Measurements from ENCODE around the gene HES4. TPM values are rescaled to one million over a fixed set of nuclear protein-coding genes. Genes with fewer than 3 reads are reported as not detected.

The HES4 gene
- total RNA-seq, 1 experiment from 2014 or later = 27.5 TPM

- in situ Hi-C loops (cut with HindIII; ENCODE audit: low sequenced_read_pairs) = no loop called here
- DNase-seq (ENCODE audit: low spot score) = no peak
Observed at GRCh38 chr1:972726-973458, 27.0 kb downstream of the HES4 start.

- no peak for DNase-seq (ENCODE audit: low spot score)
- in situ Hi-C loops (cut with HindIII; ENCODE audit: low sequenced_read_pairs) = no loop called here
Observed at GRCh38 chr1:971751-972506, 28.0 kb downstream of the HES4 start.

- in situ Hi-C loops (cut with HindIII; ENCODE audit: low sequenced_read_pairs) = no loop called here
- no peak for DNase-seq (ENCODE audit: low spot score)
Observed at GRCh38 chr1:970973-971730, 28.7 kb downstream of the HES4 start.

GRCh38 chr1:970242-970972 is 29.5 kb downstream of the HES4 start:
- in situ Hi-C loops (cut with HindIII; ENCODE audit: low sequenced_read_pairs) = no loop called here
- DNase-seq (ENCODE audit: low spot score) = no peak

GRCh38 chr1:969260-969855 is 30.5 kb downstream of the HES4 start:
- DNase-seq (ENCODE audit: low spot score) = no peak
- in situ Hi-C loops (cut with HindIII; ENCODE audit: low sequenced_read_pairs) = no loop called here

- no peak for DNase-seq (ENCODE audit: low spot score)
- in situ Hi-C loops (cut with HindIII; ENCODE audit: low sequenced_read_pairs) = no loop called here
Observed at GRCh38 chr1:967466-968343, 32.2 kb downstream of the HES4 start.

GRCh38 chr1:966704-967300 is 33.1 kb downstream of the HES4 start:
- DNase-seq (ENCODE audit: low spot score) = no peak
- in situ Hi-C loops (cut with HindIII; ENCODE audit: low sequenced_read_pairs) = no loop called here

GRCh38 chr1:966135-966703 is 33.7 kb downstream of the HES4 start, which contains the start of gene PLEKHN1:
Gene PLEKHN1 (plus strand): TSS chr1:966482. CDS start chr1:966532, 50 bp downstream.
- DNase-seq (ENCODE audit: low spot score) = no peak
- in situ Hi-C loops (cut with HindIII; ENCODE audit: low sequenced_read_pairs) = no loop called here

- in situ Hi-C loops (cut with HindIII; ENCODE audit: low sequenced_read_pairs) = no loop called here
- no peak for DNase-seq (ENCODE audit: low spot score)
Observed at GRCh38 chr1:965526-966134, 34.3 kb downstream of the HES4 start.

- no peak for DNase-seq (ENCODE audit: low spot score)
- in situ Hi-C loops (cut with HindIII; ENCODE audit: low sequenced_read_pairs) = no loop called here
Observed at GRCh38 chr1:964691-965525, 35.0 kb downstream of the HES4 start.

- in situ Hi-C loops (cut with HindIII; ENCODE audit: low sequenced_read_pairs) = no loop called here
Observed at GRCh38 chr1:963746-964525, 36.0 kb downstream of the HES4 start.

GRCh38 chr1:963301-963651 is 36.6 kb downstream of the HES4 start:
- in situ Hi-C loops (cut with HindIII; ENCODE audit: low sequenced_read_pairs) = no loop called here

More at GRCh38 chr1:963746-964525, 36.0 kb downstream of the HES4 start:
- DNase-seq (ENCODE audit: low spot score) = no peak

GRCh38 chr1:962381-963300 is 37.3 kb downstream of the HES4 start:
- no peak for DNase-seq (ENCODE audit: low spot score)
- in situ Hi-C loops (cut with HindIII; ENCODE audit: low sequenced_read_pairs) = no loop called here

More at GRCh38 chr1:963301-963651, 36.6 kb downstream of the HES4 start:
- no peak for DNase-seq (ENCODE audit: low spot score)

- no peak for DNase-seq (ENCODE audit: low spot score)
- in situ Hi-C loops (cut with HindIII; ENCODE audit: low sequenced_read_pairs) = no loop called here
Observed at GRCh38 chr1:961132-961669, 38.7 kb downstream of the HES4 start.
